ENCODE data around the gene TRIM7. TPM values are rescaled to one million over a fixed set of nuclear protein-coding genes. Genes with fewer than 3 reads are reported as not detected.

The TRIM7 gene
- total RNA-seq, 1 experiment from 2014 or later: 30.2 TPM

DNA sequence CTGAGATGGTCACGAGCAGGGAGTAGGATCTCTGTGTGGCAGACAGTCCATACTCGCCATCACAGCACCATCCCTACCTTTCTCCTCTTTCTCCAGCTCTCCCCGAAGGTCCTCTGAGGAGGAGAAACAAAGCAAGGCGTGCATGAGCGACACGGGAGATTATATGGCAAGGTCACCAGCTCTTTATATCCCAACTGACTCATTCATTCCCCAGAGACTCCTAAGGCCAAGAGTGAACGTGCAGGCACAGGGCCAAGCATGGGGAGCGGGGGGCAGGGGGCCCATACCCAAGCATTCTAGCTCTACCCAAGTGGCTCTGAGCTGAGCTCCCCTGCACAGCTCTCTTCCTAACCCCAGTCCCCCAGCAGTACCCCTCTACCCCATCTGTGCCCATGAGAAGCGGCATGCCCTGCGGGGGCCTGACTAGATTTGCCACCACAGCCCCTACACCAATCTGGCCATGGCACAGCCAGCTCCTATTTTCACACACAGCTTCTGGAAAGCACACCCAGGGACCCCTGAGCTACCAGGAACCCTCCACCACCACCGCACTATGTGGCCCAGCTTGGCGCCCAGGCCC lies 6.8 kb downstream of the TRIM7 start:
- DNase-seq (ENCODE audit: low read depth, low spot score) (no peak), ATAC-seq (no peak)
- ChIA-PET RAD21 (ENCODE audit: low non-redundant PET in 1 of 2, low total read pairs in 2 of 2, uncharacterized antibody in 2 of 2, unreplicated experiment in 2 of 2) (no interaction called here), POLR2A (interaction anchor here (1.2 kb wide), 1 partner anchor 23 kb away, joined by 3 read pairs; no protein-coding TSS in a partner anchor), CTCF (no interaction called here)
- H3K9ac ChIP-seq (ENCODE audit: low read length): no peak overlapping the region
- no peak overlapping the region for H2AFZ ChIP-seq (ENCODE audit: low read depth, low read length, poor library complexity, severe bottlenecking)
- H3K27ac ChIP-seq (ENCODE audit: low read depth, low read length): no peak overlapping the region
- H3K9me3 ChIP-seq (ENCODE audit: control insufficient read depth in 1 of 2, insufficient read depth in 1 of 2, low read depth in 1 of 2, low read length in 2 of 2): no peaks in the 10 kb centered on the region
- H3K79me2 ChIP-seq (ENCODE audit: insufficient read depth, low read length): no peaks in the 10 kb centered on the region
- no TSS peak for BruUV-seq (replicated peaks)
- TF ChIP-seq EGR1 (IDR thresholded peaks at IDR 0.05; ENCODE audit: low read depth): no peak
- no peak for TF ChIP-seq CEBPB (IDR thresholded peaks at IDR 0.05; ENCODE audit: low read depth)
- no peaks in the 10 kb centered on the region for H3K9me2 ChIP-seq (ENCODE audit: insufficient read depth)
- no peaks in the 10 kb centered on the region for H3K27me3 ChIP-seq (ENCODE audit: insufficient read depth, low read length)
- H3K4me1 ChIP-seq (ENCODE audit: control insufficient read depth in 1 of 2, insufficient read depth in 2 of 2, low read length in 2 of 2): peaks cover 1% of the 10 kb centered on the region in 2 experiments; a peak in 1 of 4 replicates
- intact Hi-C loops (cut with micrococcal nuclease): no loop called here
- no peak overlapping the region for H3K4me3 ChIP-seq (replicated peaks in 1 of 2; ENCODE audit: low read depth in 1 of 2, low read length in 2 of 2)
- no peaks in the 10 kb centered on the region for H4K20me1 ChIP-seq (ENCODE audit: insufficient read depth)
- no peaks in the 10 kb centered on the region for H3K36me3 ChIP-seq (ENCODE audit: control insufficient read depth in 1 of 2, insufficient read depth in 2 of 2, low read length in 2 of 2)
- H3K4me2 ChIP-seq (ENCODE audit: low read length): no peak overlapping the region

DNA sequence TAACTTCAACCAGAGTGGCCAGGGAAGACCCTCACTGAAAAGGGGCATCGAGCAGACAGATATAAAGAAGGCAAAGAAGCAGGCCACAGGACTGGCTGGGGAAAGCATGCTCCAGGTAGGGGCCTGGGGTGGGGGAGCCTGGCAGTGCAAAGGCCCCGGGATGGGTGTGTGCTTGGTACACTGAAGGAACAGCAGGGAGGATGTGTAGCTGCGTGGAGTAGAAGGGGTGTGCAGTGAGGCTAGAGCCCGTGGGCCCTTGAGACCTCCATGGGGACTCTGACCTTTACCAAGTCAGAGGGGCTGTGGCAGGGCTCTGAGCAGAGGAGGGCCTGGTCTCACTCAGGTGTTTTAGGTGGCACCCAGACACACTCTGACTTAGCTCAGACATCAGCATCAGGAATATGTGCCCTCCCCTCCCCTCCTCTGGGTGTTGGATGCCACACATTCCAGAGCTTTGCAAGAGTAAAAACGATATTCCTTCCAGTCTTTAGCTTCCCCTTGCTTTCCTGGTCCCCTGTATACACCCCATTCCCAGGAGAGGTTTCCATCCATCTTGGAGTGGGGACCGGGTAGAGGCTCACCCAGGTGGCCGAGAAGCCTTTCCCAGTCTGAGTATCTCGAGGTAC lies 7.6 kb downstream of the TRIM7 start:
- no peak overlapping the region for H3K27ac ChIP-seq (ENCODE audit: low read depth, low read length)
- H3K36me3 ChIP-seq (ENCODE audit: control insufficient read depth in 1 of 2, insufficient read depth in 2 of 2, low read length in 2 of 2): no peaks in the 10 kb centered on the region
- no peak overlapping the region for H3K9ac ChIP-seq (ENCODE audit: low read length)
- DNase-seq (ENCODE audit: low read depth, low spot score): no peak
- H3K27me3 ChIP-seq (ENCODE audit: insufficient read depth, low read length): no peaks in the 10 kb centered on the region
- H2AFZ ChIP-seq (ENCODE audit: low read depth, low read length, poor library complexity, severe bottlenecking): no peak overlapping the region
- H3K4me3 ChIP-seq (replicated peaks in 1 of 2; ENCODE audit: low read depth in 1 of 2, low read length in 2 of 2): no peak overlapping the region
- ATAC-seq: no peak
- RAD21 ChIA-PET (ENCODE audit: low non-redundant PET in 1 of 2, low total read pairs in 2 of 2, uncharacterized antibody in 2 of 2, unreplicated experiment in 2 of 2): no interaction called here
- CTCF ChIA-PET: no interaction called here
- H3K4me2 ChIP-seq (ENCODE audit: low read length): no peak overlapping the region
- no peaks in the 10 kb centered on the region for H4K20me1 ChIP-seq (ENCODE audit: insufficient read depth)
- no peaks in the 10 kb centered on the region for H3K9me3 ChIP-seq (ENCODE audit: control insufficient read depth in 1 of 2, insufficient read depth in 1 of 2, low read depth in 1 of 2, low read length in 2 of 2)
- H3K79me2 ChIP-seq (ENCODE audit: insufficient read depth, low read length): 0 out of 2 replicates have a peak, but pooled peaks cover 3% of the 10 kb centered on the region
- intact Hi-C loops (cut with micrococcal nuclease): no loop called here
- no TSS peak for BruUV-seq (replicated peaks)
- H3K9me2 ChIP-seq (ENCODE audit: insufficient read depth): no peaks in the 10 kb centered on the region
- H3K4me1 ChIP-seq (ENCODE audit: control insufficient read depth in 1 of 2, insufficient read depth in 2 of 2, low read length in 2 of 2): peaks cover 0 to 7% of the 10 kb centered on the region in 2 experiments; a peak in 1 of 4 replicates
- POLR2A ChIA-PET: interaction anchor here (1.2 kb wide), 1 partner anchor 22 kb away, joined by 3 read pairs; no protein-coding TSS in a partner anchor
- TF ChIP-seq TCF7L2 (IDR thresholded peaks at IDR 0.05; ENCODE audit: borderline replicate concordance, extremely low read depth, insufficient read depth, insufficient read length) (no peak), POLR2A (IDR thresholded peaks at IDR 0.05; ENCODE audit: borderline replicate concordance, extremely low read depth, insufficient read depth, insufficient read length) (no peak), ZNF274 (IDR thresholded peaks at IDR 0.05; ENCODE audit: low read depth, low read length) (no peak), EZH2phosphoT487 (IDR thresholded peaks at IDR 0.05; ENCODE audit: borderline replicate concordance) (no peak), YY1 (IDR thresholded peaks at IDR 0.05; ENCODE audit: extremely low read depth, insufficient replicate concordance, low read depth, low read length) (no peak), JUND (IDR thresholded peaks at IDR 0.05) (no peak), SRF (IDR thresholded peaks at IDR 0.05; ENCODE audit: low read depth) (no peak), ATF3 (IDR thresholded peaks at IDR 0.05) (no peak), ELF1 (IDR thresholded peaks at IDR 0.05; ENCODE audit: borderline replicate concordance, low read depth) (no peak), RAD21 (IDR thresholded peaks at IDR 0.05; ENCODE audit: low read depth) (no peak), CTCF (IDR thresholded peaks at IDR 0.05 in 2 of 3, conservative IDR thresholded peaks at IDR 0.05 in 1 of 3; ENCODE audit: borderline replicate concordance in 1 of 3, insufficient read depth in 1 of 3, low read depth in 2 of 3, low read length in 2 of 3) (no peak)
- TF ChIP-seq, protein P1, sequence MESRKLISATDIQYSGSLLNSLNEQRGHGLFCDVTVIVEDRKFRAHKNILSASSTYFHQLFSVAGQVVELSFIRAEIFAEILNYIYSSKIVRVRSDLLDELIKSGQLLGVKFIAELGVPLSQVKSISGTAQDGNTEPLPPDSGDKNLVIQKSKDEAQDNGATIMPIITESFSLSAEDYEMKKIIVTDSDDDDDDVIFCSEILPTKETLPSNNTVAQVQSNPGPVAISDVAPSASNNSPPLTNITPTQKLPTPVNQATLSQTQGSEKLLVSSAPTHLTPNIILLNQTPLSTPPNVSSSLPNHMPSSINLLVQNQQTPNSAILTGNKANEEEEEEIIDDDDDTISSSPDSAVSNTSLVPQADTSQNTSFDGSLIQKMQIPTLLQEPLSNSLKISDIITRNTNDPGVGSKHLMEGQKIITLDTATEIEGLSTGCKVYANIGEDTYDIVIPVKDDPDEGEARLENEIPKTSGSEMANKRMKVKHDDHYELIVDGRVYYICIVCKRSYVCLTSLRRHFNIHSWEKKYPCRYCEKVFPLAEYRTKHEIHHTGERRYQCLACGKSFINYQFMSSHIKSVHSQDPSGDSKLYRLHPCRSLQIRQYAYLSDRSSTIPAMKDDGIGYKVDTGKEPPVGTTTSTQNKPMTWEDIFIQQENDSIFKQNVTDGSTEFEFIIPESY (IDR thresholded peaks at IDR 0.05; ENCODE audit: extremely low read depth, insufficient replicate concordance, low read length): no peak

All from HCT116 (cell line).